Testis (tissue), 2 donors: Measurements from ENCODE around the gene EGFR.

Source experiments
- CTCF ChIP-seq, 3 experiments: fragments of 450-650 bp in 2 of 3; fragments of 200-600 bp in 1 of 3; sonication (generic) in 1 of 3; IDR thresholded peaks; one replicate each; pipeline ENCODE4 v1.5.1; 2016 to 2019; ENCODE audit warnings: antibody characterized with exemption in 3 of 3, mild to moderate bottlenecking in 2 of 3, moderate library complexity in 1 of 3
- POLR2A ChIP-seq: fragments of 450-650 bp; IDR thresholded peaks from one replicate; pipeline ENCODE4 v1.6.1; 2017; ENCODE audit warnings: antibody characterized with exemption, mild to moderate bottlenecking, moderate library complexity

GRCh38 chr7:55117286-55117685, 98.5 kb downstream of the EGFR start:
- TF ChIP-seq POLR2A = no peak
- no peak for TF ChIP-seq CTCF (IDR thresholded peaks at IDR 0.05)
